HG03159 (cell line): ENCODE measurements around the gene EFNB1.

Experiments used
- ATAC-seq: cut with Tn5 transposase; IDR thresholded peaks from one replicate; pipeline ENCODE4 v1.9.1; 2021; ENCODE audit warnings: mild to moderate bottlenecking, moderate library complexity; ENCODE audit not compliant: unreplicated experiment

The EFNB1 gene

DNA sequence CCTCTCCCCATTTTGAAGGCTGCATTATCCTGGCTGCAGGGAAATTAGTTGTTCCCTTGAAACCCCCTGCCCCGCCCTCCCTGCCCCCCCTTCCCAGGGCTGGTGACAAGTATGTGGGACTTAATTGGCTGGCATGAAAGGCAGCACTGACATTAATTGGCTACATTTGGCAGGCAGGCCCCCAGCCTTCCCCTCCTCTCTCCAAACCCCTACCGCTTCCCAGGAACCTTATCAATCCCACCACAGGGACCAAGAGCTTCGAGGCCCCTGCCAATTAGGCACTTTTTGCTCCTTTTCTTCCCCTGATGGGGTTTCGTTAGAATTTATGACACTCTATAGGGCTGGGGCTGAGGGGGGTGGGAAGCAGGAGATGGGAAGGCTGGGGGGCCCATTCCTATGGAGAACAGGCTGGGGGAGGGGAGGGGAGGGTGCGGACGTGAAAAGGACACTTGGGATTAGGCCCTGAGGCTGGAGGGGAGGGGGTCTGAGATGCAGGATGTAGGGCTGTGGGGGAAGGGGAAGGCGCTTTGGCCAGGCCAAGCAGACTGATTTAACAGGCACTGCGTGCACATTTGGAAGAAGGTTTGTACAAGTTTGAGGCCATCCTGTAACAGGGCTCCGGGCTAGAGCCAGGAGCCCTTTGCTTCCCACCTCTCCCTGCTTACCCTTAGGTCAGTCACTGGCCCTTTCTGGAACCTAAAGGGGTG is 52.2 kb downstream of the EFNB1 start:
- no peak for ATAC-seq

DNA sequence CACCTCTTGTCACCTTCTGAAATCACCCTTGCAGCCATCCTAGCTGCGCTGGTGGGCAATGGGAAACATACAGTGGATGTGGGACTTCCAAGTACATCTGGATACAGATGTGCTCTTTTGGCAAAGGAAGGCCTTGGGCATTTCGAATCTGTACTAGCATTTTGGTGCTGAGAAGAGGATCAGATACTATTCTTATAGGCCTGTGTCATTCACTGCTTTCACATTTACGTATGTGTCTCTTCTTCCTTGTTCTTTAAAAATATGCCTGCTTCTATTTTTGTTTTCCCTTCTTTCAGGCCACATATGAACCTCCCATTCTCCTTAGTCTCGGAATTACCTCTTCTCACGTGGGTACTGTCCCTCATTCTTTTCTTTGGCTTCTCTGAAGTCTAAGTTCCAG is 53.1 kb downstream of the EFNB1 start:
- no peak for ATAC-seq

DNA sequence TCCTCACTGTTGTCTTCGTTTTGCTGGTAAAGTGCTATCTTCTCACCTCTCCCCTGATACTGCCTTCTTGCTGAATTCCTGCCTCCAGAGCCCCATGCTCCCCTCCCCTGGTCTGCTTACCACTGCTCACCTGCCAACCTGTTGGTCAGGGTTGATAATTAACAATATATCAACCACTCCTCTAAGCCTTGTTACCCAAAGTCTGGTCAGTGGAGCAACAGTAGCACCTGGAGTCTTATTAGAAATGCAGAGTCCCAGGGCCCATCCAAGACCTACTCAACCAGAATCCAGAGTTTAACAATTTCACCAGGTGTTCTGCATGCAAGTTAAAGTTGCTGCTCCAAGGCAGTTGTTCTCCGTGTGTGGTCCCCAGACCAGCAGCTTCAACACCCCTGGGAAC is 55.0 kb downstream of the EFNB1 start:
- no peak for ATAC-seq

DNA sequence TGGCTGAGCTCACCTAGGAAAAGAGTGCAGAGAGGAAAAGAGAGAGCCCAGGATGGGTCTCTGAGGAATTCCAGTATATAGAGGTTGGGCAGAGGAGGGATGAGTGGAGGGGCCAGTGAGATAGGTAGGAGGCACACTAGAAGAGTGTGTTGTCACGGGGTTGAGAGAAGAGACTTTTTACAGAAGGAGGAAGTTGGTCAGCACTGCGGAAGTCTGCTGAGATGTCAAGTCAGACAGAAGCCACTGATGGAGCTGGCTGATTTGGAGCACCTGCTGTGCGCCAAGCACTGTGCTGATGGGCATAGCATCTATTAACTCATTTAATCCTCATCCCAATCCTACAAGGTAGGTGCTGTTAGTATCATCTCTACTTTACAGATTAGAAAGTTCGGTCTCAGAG is 60.4 kb downstream of the EFNB1 start:
- ATAC-seq: no peak
